Pancreas (tissue), 10 donors: ENCODE data around the gene NAB2. TPM values are rescaled to one million over a fixed set of nuclear protein-coding genes. Genes with fewer than 3 reads are reported as not detected.
"Not testable (repeated sequence)": the region's sequence is repeated elsewhere in the genome, so short reads cannot be mapped to it uniquely, and the experiment has no call there.

Source experiments
- ATAC-seq, 4 donors: fragments of 200-7000 bp; cut with Tn5 transposase; one replicate each; pipeline versions ENCODE4 v1.8.0 to v1.9.1; 2020; ENCODE audit warnings: mild to moderate bottlenecking in 4 of 4, moderate library complexity in 4 of 4
- DNase-seq, 6 donors: peaks; one replicate each; pipeline ENCODE4 v3.0.0-alpha.2; 2020
- FAIRE-seq: peaks from 2 replicates; lab custom pipeline; 2012; peaks lifted over from hg19 to GRCh38; lab: Jason Lieb, UNC
- H3K27ac ChIP-seq, 4 donors: fragments of 200-600 bp; sonication (generic); 1 replicate in 3 of 4; 2 replicates in 1 of 4; pipeline versions ENCODE4 v1.5.0 to v1.8.0; 2020
- H3K27me3 ChIP-seq, 4 donors: fragments of 200-600 bp; one replicate each; pipeline ENCODE4 v1.8.0; 2021
- H3K36me3 ChIP-seq, 3 donors: fragments of 200-600 bp; sonication (generic) in 1 of 3; one replicate each; pipeline versions ENCODE4 v1.5.0 to v1.8.0; 2020 to 2021
- H3K4me1 ChIP-seq, 3 donors: fragments of 200-600 bp; one replicate each; pipeline ENCODE4 v1.8.0; 2021
- H3K4me3 ChIP-seq, 4 donors: fragments of 200-600 bp; sonication (generic) in 2 of 4; one replicate each; pipeline versions ENCODE4 v1.5.0 to v1.8.0; 2020 to 2021
- H3K9me3 ChIP-seq, 4 donors: fragments of 200-600 bp; one replicate each; pipeline ENCODE4 v1.8.0; 2021
- CTCF ChIP-seq, 4 donors: fragments of 200-600 bp; sonication (generic) in 3 of 4; IDR thresholded peaks; one replicate each; pipeline versions ENCODE4 v1.5.0 to v1.8.0; 2021; ENCODE audit warnings: antibody characterized with exemption in 4 of 4
- WGBS, 2 donors: extraction: QIAGEN DNeasy Blood & Tissue Kit; methylation state at CpG; one replicate each; pipeline ENCODE4 v1.1.7; 2013; 5-methylcytosine and 5-hydroxymethylcytosine counted together
- intact Hi-C, 3 donors: fragments of 100-400 bp; cut with DNase I; formaldehyde crosslinking; loops; one replicate each; pipeline versions ENCODE4 v1.11.1 to v1.14.2; 2022
- polyA plus RNA-seq, 2 donors: library from polyadenylated mRNA; stranded (reverse); fragments of 200-250 nt; gene quantifications; one replicate each; pipeline ENCODE4 v1.2.3, GENCODE V29; 2013
- total RNA-seq, 6 donors: library from RNA; stranded (reverse); fragmentation: NEBNext Ultra II Directional in 4 of 6; extraction: Animal tissue kit (Norgen Biotek cat#: 25700) in 4 of 6; gene quantifications; one replicate each; pipeline versions ENCODE4 v1.2.1 to v1.2.4, GENCODE V29; 2021 to 2023
- donor health status: healthy with polysubstance abuse.
- donor health status: DM: no; HTN: no; CAD: no; lungs with moderate emphysema.
- donor health status: DM: no; HTN: no; CAD: no.
- donor health status: control.
- donor health status: control.
- donor health status: Bipolar disorder and iron deficiency.
- donor health status: DM: yes; HTN: yes; CAD: no.
- donor health status: DM: no; HTN: no; CAD: no.
- donor health status: DM: no; HTN: no; CAD: no.
- donor health status: DM: yes; HTN: yes; CAD: no.

The NAB2 gene
- total and polyA plus RNA-seq, 8 donors: 2.1 to 21.3 (median 5.6) TPM

- H3K4me3 ChIP-seq: no peak overlapping the region
- no peaks in the 10 kb centered on the region for H3K36me3 ChIP-seq
- H3K9me3 ChIP-seq: no peaks in the 10 kb centered on the region
- no peaks in the 10 kb centered on the region for H3K27me3 ChIP-seq
- DNase-seq (no peak), ATAC-seq (no peak), FAIRE-seq (no peak)
- H3K27ac ChIP-seq: no peak overlapping the region
- no peak for TF ChIP-seq CTCF (IDR thresholded peaks at IDR 0.05)
- no peaks in the 10 kb centered on the region for H3K4me1 ChIP-seq
- WGBS, 2 donors: 86 to 87% methylated on average over 1 of the region's 1 CpG
- intact Hi-C loops: no loop called here
These were observed 40.3 kb upstream of the NAB2 start for GRCh38 chr12:57048423-57049118.

- Histone ChIP-seq H3K27ac (no peak overlapping the region), H3K4me1 (no peaks in the 10 kb centered on the region), H3K4me3 (no peak overlapping the region), H3K9me3 (no peaks in the 10 kb centered on the region), H3K36me3 (no peaks in the 10 kb centered on the region), H3K27me3 (no peaks in the 10 kb centered on the region)
- WGBS, 2 donors: 59 to 79% methylated on average over 4 of the region's 4 CpGs
- TF ChIP-seq CTCF (IDR thresholded peaks at IDR 0.05): no peak
- ATAC-seq (no peak), DNase-seq (no peak), FAIRE-seq (no peak)
- intact Hi-C loops: no loop called here
These were observed 39.8 kb upstream of the NAB2 start for GRCh38 chr12:57049119-57049446.

- ATAC-seq (peak in 1 of 4 donors; percentile 26), FAIRE-seq (no peak), DNase-seq (no peak)
- Histone ChIP-seq H3K4me1 (no peaks in the 10 kb centered on the region), H3K9me3 (no peaks in the 10 kb centered on the region), H3K27me3 (no peaks in the 10 kb centered on the region), H3K4me3 (no peak within 1 kb of the TSS), H3K27ac (no peak within 1 kb of the TSS), H3K36me3 (no peaks in the 10 kb centered on the region)
- intact Hi-C loops: no loop called here
- TF ChIP-seq CTCF (IDR thresholded peaks at IDR 0.05): no peak
- WGBS, 2 donors: 39 to 43% methylated on average over 2 of the region's 2 CpGs
These were observed 39.0 kb upstream of the NAB2 start, which contains the start of gene MYO1A for GRCh38 chr12:57049890-57050289. TSS of gene MYO1A (minus strand) at chr12:57050129. CDS start at chr12:57048323, 1,806 bp downstream.

GRCh38 chr12:57051011-57051410 lies 37.9 kb upstream of the NAB2 start:
- ATAC-seq: no peak
- no peak overlapping the region for H3K4me3 ChIP-seq
- TF ChIP-seq CTCF (IDR thresholded peaks at IDR 0.05): no peak
- no peaks in the 10 kb centered on the region for H3K27me3 ChIP-seq
- 80 to 87% methylated on average over 1 of the region's 1 CpG for WGBS, 2 donors
- no peak for DNase-seq
- H3K9me3 ChIP-seq: no peaks in the 10 kb centered on the region
- intact Hi-C loops: no loop called here
- no peaks in the 10 kb centered on the region for H3K36me3 ChIP-seq
- no peak overlapping the region for H3K27ac ChIP-seq
- no peak for FAIRE-seq
- H3K4me1 ChIP-seq: no peaks in the 10 kb centered on the region

GRCh38 chr12:57053146-57053545 lies 35.8 kb upstream of the NAB2 start:
- 96 to 98% methylated on average over 4 of the region's 4 CpGs for WGBS, 2 donors
- H3K27me3 ChIP-seq, H3K36me3 ChIP-seq, DNase-seq, ATAC-seq, H3K4me1 ChIP-seq, H3K4me3 ChIP-seq, intact Hi-C loops, H3K9me3 ChIP-seq, FAIRE-seq, H3K27ac ChIP-seq: not testable (repeated sequence)

- H3K4me1 ChIP-seq, intact Hi-C loops, H3K9me3 ChIP-seq, H3K27ac ChIP-seq, H3K4me3 ChIP-seq, FAIRE-seq, H3K27me3 ChIP-seq, H3K36me3 ChIP-seq, ATAC-seq, DNase-seq: not testable (repeated sequence)
- 89 to 93% methylated on average over 4 of the region's 4 CpGs for WGBS, 2 donors
These were observed 35.0 kb upstream of the NAB2 start for GRCh38 chr12:57053901-57054300.
